ENCODE measurements around the gene KCNQ5. TPM values are rescaled to one million over a fixed set of nuclear protein-coding genes. Genes with fewer than 3 reads are reported as not detected.

Gene KCNQ5
- polyA plus RNA-seq, 3 donors = not detected

DNA sequence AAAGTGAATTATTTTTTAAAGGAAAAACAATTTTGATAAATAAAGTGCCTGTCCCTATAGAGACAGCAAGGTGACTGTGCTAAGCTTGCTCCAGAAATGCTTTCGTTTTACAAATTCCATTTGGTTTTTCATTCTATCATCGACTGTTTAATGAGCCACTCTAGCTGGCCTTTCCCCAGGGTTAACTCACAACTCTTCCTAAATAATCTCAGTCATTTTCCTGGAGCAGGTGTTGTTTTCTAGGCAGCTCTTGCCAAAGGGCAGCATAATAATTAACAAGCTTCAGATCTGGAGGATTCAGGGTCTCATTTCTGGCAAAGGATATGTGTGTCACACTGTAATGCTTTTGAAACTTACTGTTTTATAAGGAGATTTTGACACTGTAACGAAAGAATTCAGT is 419.2 kb downstream of the KCNQ5 start:
- no peaks in the 10 kb centered on the region for H3K9me3 ChIP-seq (replicated peaks in 1 of 2; ENCODE audit: control insufficient read depth in 1 of 2, insufficient read depth in 1 of 2, low read length in 2 of 2)
- no peaks in the 10 kb centered on the region for H3K4me1 ChIP-seq (ENCODE audit: control insufficient read depth in 1 of 2, insufficient read depth in 2 of 2, low read length in 2 of 2)
- no peaks in the 10 kb centered on the region for H4K20me1 ChIP-seq (ENCODE audit: insufficient read depth, low read length)
- no peak overlapping the region for H3K27ac ChIP-seq (ENCODE audit: low read depth in 1 of 2, low read length in 2 of 2)
- no peaks in the 10 kb centered on the region for H3K27me3 ChIP-seq (ENCODE audit: control insufficient read depth in 2 of 2, insufficient read depth in 2 of 2, low read length in 2 of 2)
- Mint-ChIP-seq H3K4me3 (no peak overlapping the region), H3K27ac (no peak overlapping the region), H3K36me3 (no peaks in the 10 kb centered on the region), H3K4me1 (no peaks in the 10 kb centered on the region), H3K27me3 (ENCODE audit: low read depth in 3 of 3) (peaks cover 0 to 2% (median 0%) of the 10 kb centered on the region in 3 donors), H3K9me3 (peaks cover 3 to 13% (median 8%) of the 10 kb centered on the region in 7 donors)
- TF ChIP-seq, protein P1, sequence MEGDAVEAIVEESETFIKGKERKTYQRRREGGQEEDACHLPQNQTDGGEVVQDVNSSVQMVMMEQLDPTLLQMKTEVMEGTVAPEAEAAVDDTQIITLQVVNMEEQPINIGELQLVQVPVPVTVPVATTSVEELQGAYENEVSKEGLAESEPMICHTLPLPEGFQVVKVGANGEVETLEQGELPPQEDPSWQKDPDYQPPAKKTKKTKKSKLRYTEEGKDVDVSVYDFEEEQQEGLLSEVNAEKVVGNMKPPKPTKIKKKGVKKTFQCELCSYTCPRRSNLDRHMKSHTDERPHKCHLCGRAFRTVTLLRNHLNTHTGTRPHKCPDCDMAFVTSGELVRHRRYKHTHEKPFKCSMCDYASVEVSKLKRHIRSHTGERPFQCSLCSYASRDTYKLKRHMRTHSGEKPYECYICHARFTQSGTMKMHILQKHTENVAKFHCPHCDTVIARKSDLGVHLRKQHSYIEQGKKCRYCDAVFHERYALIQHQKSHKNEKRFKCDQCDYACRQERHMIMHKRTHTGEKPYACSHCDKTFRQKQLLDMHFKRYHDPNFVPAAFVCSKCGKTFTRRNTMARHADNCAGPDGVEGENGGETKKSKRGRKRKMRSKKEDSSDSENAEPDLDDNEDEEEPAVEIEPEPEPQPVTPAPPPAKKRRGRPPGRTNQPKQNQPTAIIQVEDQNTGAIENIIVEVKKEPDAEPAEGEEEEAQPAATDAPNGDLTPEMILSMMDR (IDR thresholded peaks at IDR 0.05) = no peak
- H3K9ac ChIP-seq (ENCODE audit: insufficient read depth, low read length, poor library complexity, severe bottlenecking) = no peak overlapping the region
- no peak overlapping the region for H3K4me2 ChIP-seq (replicated peaks; ENCODE audit: extremely low read depth, low read length, poor library complexity, severe bottlenecking)
- no peak for DNase-seq
- WGBS (ENCODE audit: insufficient coverage) = 96% methylated on average over 2 of the region's 3 CpGs
- no peak overlapping the region for H2AFZ ChIP-seq (ENCODE audit: insufficient read depth, low read depth, low read length, poor library complexity, severe bottlenecking)
- H3K4me3 ChIP-seq (replicated peaks in 1 of 3; ENCODE audit: low read depth in 2 of 3, low read length in 3 of 3) = no peak overlapping the region
- intact Hi-C loops (cut with micrococcal nuclease) = no loop called here
- H3K36me3 ChIP-seq (replicated peaks in 1 of 2; ENCODE audit: control insufficient read depth in 1 of 2, insufficient read depth in 2 of 2, low read length in 2 of 2) = no peaks in the 10 kb centered on the region
- no peaks in the 10 kb centered on the region for H3K79me2 ChIP-seq (ENCODE audit: insufficient read depth, low read length)

DNA sequence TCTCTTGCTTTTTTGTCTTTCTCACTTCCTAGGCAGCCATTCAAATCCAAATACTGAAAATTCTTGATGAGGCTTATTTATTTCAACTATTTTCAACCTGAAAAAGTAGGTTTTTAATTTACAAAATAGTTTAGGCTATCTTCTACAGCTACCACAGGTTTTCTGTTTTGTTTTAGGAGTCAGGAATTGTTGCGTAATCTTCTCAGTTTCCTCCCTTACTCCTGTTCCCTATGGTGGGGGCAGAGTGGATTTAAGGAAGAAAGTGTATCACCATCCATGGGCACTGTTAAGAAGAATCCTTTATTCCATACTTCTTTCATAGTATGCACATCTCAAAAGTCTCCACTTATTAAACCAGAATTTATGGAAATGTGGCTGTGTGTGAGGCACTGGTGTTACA is 421.0 kb downstream of the KCNQ5 start:
- Histone ChIP-seq H3K79me2 (ENCODE audit: insufficient read depth, low read length) (no peaks in the 10 kb centered on the region), H3K4me1 (ENCODE audit: control insufficient read depth in 1 of 2, insufficient read depth in 2 of 2, low read length in 2 of 2) (no peaks in the 10 kb centered on the region), H3K4me2 (replicated peaks; ENCODE audit: extremely low read depth, low read length, poor library complexity, severe bottlenecking) (no peak overlapping the region), H3K9me3 (replicated peaks in 1 of 2; ENCODE audit: control insufficient read depth in 1 of 2, insufficient read depth in 1 of 2, low read length in 2 of 2) (no peaks in the 10 kb centered on the region), H3K27me3 (ENCODE audit: control insufficient read depth in 2 of 2, insufficient read depth in 2 of 2, low read length in 2 of 2) (no peaks in the 10 kb centered on the region), H3K4me3 (replicated peaks in 1 of 3; ENCODE audit: low read depth in 2 of 3, low read length in 3 of 3) (no peak overlapping the region), H2AFZ (ENCODE audit: insufficient read depth, low read depth, low read length, poor library complexity, severe bottlenecking) (no peak overlapping the region), H3K36me3 (replicated peaks in 1 of 2; ENCODE audit: control insufficient read depth in 1 of 2, insufficient read depth in 2 of 2, low read length in 2 of 2) (no peaks in the 10 kb centered on the region), H3K27ac (ENCODE audit: low read depth in 1 of 2, low read length in 2 of 2) (no peak overlapping the region), H3K9ac (ENCODE audit: insufficient read depth, low read length, poor library complexity, severe bottlenecking) (no peak overlapping the region), H4K20me1 (ENCODE audit: insufficient read depth, low read length) (no peaks in the 10 kb centered on the region)
- H3K9me3 Mint-ChIP-seq = peaks cover 0 to 13% (median 6%) of the 10 kb centered on the region in 7 donors
- H3K36me3 Mint-ChIP-seq = no peaks in the 10 kb centered on the region
- no CpG with 5 or more reads among the region's 1 CpG for WGBS (ENCODE audit: insufficient coverage)
- TF ChIP-seq, protein P1 (IDR thresholded peaks at IDR 0.05) = no peak
- no peak overlapping the region for H3K4me3 Mint-ChIP-seq
- intact Hi-C loops (cut with micrococcal nuclease) = no loop called here
- DNase-seq = no peak
- H3K27ac Mint-ChIP-seq = no peak overlapping the region
- no peaks in the 10 kb centered on the region for H3K4me1 Mint-ChIP-seq
- H3K27me3 Mint-ChIP-seq (ENCODE audit: low read depth in 3 of 3) = peaks cover 0 to 2% (median 0%) of the 10 kb centered on the region in 3 donors

Measured in CD14-positive monocyte (primary cell).